Lower lobe of right lung (tissue), 2 donors: ENCODE data around the gene ACKR3. TPM values are rescaled to one million over a fixed set of nuclear protein-coding genes. Genes with fewer than 3 reads are reported as not detected.

Experiments
- ATAC-seq, 2 donors: fragments of 200-7000 bp; cut with Tn5 transposase; one replicate each; pipeline ENCODE4 v1.9.1; 2020 to 2022; ENCODE audit warnings: mild to moderate bottlenecking in 2 of 2, moderate library complexity in 2 of 2
- DNase-seq: peaks from one replicate; pipeline ENCODE4 v3.0.0-alpha.2; 2020
- H3K27ac ChIP-seq: fragments of 200-600 bp; one replicate; pipeline ENCODE4 v1.8.0; 2022
- H3K27me3 ChIP-seq: fragments of 200-600 bp; one replicate; pipeline ENCODE4 v1.8.0; 2022; ENCODE audit warnings: low read depth
- H3K36me3 ChIP-seq: fragments of 200-600 bp; one replicate; pipeline ENCODE4 v1.8.0; 2022; ENCODE audit warnings: mild to moderate bottlenecking
- H3K4me1 ChIP-seq: fragments of 200-600 bp; one replicate; pipeline ENCODE4 v1.8.0; 2022
- H3K4me3 ChIP-seq: fragments of 200-600 bp; one replicate; pipeline ENCODE4 v1.8.0; 2022; ENCODE audit warnings: mild to moderate bottlenecking
- H3K9me3 ChIP-seq: fragments of 200-600 bp; one replicate; pipeline ENCODE4 v1.8.0; 2022
- intact Hi-C: fragments of 100-400 bp; cut with DNase I; formaldehyde crosslinking; loops from one replicate; pipeline ENCODE4 v1.11.0; 2022
- total RNA-seq: library from RNA; stranded (reverse); fragmentation: NEBNext Ultra II Directional; extraction: Animal tissue kit (Norgen Biotek cat#: 25700); gene quantifications from one replicate; pipeline ENCODE4 v1.2.1, GENCODE V29; 2021
- TF ChIP-seq, protein P1 (sequence below): fragments of 200-600 bp; IDR thresholded peaks from one replicate; pipeline ENCODE4 v1.8.0; 2022; ENCODE audit warnings: antibody characterized with exemption, mild to moderate bottlenecking
- donor health status: DM: no; HTN: yes; CAD: no; lungs with severe emphysema.

ACKR3 gene
- total RNA-seq, 1 donor from 2014 or later: 12.6 TPM

GRCh38 chr2:236549165-236549564 is 20.5 kb upstream of the ACKR3 start:
- Histone ChIP-seq H3K4me1 (peaks cover 24% of the 10 kb centered on the region), H3K27me3 (no peaks in the 10 kb centered on the region), H3K9me3 (no peaks in the 10 kb centered on the region), H3K4me3 (no peak overlapping the region), H3K36me3 (no peaks in the 10 kb centered on the region), H3K27ac (no peak overlapping the region)
- ATAC-seq (no peak), DNase-seq (no peak)
- TF ChIP-seq, protein P1, sequence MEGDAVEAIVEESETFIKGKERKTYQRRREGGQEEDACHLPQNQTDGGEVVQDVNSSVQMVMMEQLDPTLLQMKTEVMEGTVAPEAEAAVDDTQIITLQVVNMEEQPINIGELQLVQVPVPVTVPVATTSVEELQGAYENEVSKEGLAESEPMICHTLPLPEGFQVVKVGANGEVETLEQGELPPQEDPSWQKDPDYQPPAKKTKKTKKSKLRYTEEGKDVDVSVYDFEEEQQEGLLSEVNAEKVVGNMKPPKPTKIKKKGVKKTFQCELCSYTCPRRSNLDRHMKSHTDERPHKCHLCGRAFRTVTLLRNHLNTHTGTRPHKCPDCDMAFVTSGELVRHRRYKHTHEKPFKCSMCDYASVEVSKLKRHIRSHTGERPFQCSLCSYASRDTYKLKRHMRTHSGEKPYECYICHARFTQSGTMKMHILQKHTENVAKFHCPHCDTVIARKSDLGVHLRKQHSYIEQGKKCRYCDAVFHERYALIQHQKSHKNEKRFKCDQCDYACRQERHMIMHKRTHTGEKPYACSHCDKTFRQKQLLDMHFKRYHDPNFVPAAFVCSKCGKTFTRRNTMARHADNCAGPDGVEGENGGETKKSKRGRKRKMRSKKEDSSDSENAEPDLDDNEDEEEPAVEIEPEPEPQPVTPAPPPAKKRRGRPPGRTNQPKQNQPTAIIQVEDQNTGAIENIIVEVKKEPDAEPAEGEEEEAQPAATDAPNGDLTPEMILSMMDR: no peak
- intact Hi-C loops: no loop called here

GRCh38 chr2:236550290-236550689 is 19.3 kb upstream of the ACKR3 start:
- ATAC-seq (no peak), DNase-seq (no peak)
- Histone ChIP-seq H3K36me3 (no peaks in the 10 kb centered on the region), H3K9me3 (no peaks in the 10 kb centered on the region), H3K27me3 (no peaks in the 10 kb centered on the region), H3K27ac (no peak overlapping the region), H3K4me1 (peaks cover 24% of the 10 kb centered on the region), H3K4me3 (no peak overlapping the region)
- intact Hi-C loops: no loop called here
- TF ChIP-seq, protein P1: no peak

GRCh38 chr2:236550701-236551465 is 18.7 kb upstream of the ACKR3 start:
- Histone ChIP-seq H3K4me1 (peaks cover 24% of the 10 kb centered on the region), H3K36me3 (no peaks in the 10 kb centered on the region), H3K4me3 (no peak overlapping the region), H3K27ac (no peak overlapping the region), H3K9me3 (no peaks in the 10 kb centered on the region), H3K27me3 (no peaks in the 10 kb centered on the region)
- intact Hi-C loops: no loop called here
- DNase-seq: no peak
- ATAC-seq: no peak
- TF ChIP-seq, protein P1: no peak

- DNase-seq (no peak), ATAC-seq (peak in 1 of 2 donors; percentile 36)
- H3K4me1 ChIP-seq: peaks cover 17% of the 10 kb centered on the region
- no peak overlapping the region for H3K4me3 ChIP-seq
- no peaks in the 10 kb centered on the region for H3K36me3 ChIP-seq
- no peaks in the 10 kb centered on the region for H3K9me3 ChIP-seq
- TF ChIP-seq, protein P1: no peak
- intact Hi-C loops: no loop called here
- no peak overlapping the region for H3K27ac ChIP-seq
- H3K27me3 ChIP-seq: no peaks in the 10 kb centered on the region
Observed at GRCh38 chr2:236551471-236552211, 18.0 kb upstream of the ACKR3 start.

DNA sequence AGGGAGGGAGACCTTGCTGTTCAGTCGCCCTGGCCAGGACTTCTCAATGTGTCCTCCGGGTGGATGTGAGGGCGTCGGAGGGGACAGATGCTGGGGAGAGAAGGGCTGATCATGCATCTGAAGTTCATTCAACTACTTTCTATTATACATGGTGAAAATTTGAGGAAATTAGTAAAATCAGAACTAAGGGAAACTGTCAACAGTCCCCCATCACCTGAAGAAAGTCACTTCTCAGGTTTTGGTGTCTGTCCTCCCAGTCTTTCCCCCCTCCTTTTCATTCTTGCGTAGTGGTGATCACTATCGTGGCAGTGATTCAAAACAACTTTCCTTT is 17.4 kb upstream of the ACKR3 start:
- peaks cover 16% of the 10 kb centered on the region for H3K4me1 ChIP-seq
- no peaks in the 10 kb centered on the region for H3K9me3 ChIP-seq
- intact Hi-C loops: no loop called here
- no peak overlapping the region for H3K4me3 ChIP-seq
- no peaks in the 10 kb centered on the region for H3K27me3 ChIP-seq
- no peaks in the 10 kb centered on the region for H3K36me3 ChIP-seq
- DNase-seq: no peak
- no peak overlapping the region for H3K27ac ChIP-seq
- TF ChIP-seq, protein P1: no peak
- no peak for ATAC-seq
